ENCODE data around the gene MTRFR. TPM values are rescaled to one million over a fixed set of nuclear protein-coding genes. Genes with fewer than 3 reads are reported as not detected.
"Not testable (repeated sequence)": the region's sequence is repeated elsewhere in the genome, so short reads cannot be mapped to it uniquely, and the experiment has no call there.

Gene MTRFR
- total and polyA plus RNA-seq, 2 donors (not counting 3 experiments of a cell fraction or from before 2014, with no cell fraction given), result 9.1 to 14.4 TPM

DNA sequence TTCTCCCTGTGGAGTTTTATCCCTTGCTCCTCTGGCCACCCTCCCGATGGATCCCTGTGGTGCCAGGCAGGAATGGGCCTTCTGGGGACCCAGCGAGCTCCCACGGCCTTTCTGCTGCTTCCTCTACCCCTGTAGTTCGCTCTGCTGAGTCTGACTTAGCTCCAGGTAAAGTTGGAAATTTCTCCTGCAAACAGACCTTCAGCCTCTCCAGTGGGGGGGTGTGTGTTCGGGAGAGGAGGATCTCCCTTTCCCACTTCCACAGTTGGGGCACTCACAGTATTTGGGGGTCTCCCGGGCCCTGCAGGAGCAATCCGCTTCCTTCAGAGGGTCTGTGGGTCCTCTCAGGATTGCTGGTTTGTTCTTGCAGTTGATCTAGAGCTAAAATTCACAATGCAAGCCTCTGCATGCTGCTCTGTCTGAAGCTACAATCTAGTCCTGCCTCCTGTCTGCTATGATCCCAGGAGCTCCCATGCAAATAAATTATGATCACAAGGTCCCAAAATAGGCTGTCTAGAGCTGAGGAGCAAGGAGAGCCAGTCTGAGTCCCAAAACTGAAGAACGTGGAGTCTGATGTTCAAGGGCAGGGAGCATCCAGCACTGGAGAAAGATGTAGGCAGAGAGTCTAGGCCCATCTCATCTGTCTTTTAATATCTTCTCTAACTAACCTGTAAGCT lies 18.3 kb downstream of the MTRFR start:
- Histone ChIP-seq H3K9ac (replicated peaks; ENCODE audit: extremely low read depth, insufficient read depth, low read length) (no peak overlapping the region), H3K27me3 (ENCODE audit: control insufficient read depth in 2 of 2, insufficient read depth in 2 of 2, low read length in 2 of 2) (no peaks in the 10 kb centered on the region), H3K4me3 (replicated peaks in 1 of 3; ENCODE audit: insufficient read depth in 1 of 3, low read depth in 1 of 3, low read length in 3 of 3) (no peak overlapping the region), H3K9me1 (replicated peaks; ENCODE audit: control insufficient read depth, extremely low read depth, insufficient read depth, low read length) (no peaks in the 10 kb centered on the region), H3K4me1 (ENCODE audit: control insufficient read depth, extremely low read depth, insufficient read depth, low read length) (no peaks in the 10 kb centered on the region), H3K79me2 (ENCODE audit: control insufficient read depth, insufficient read depth, low read length) (peaks cover 35% of the 10 kb centered on the region), H3K27ac (ENCODE audit: insufficient read depth, low read depth, low read length) (no peak overlapping the region), H3K4me2 (ENCODE audit: insufficient read depth, low read length) (no peak overlapping the region), H2AFZ (ENCODE audit: low read depth, low read length) (no peak overlapping the region), H4K20me1 (replicated peaks; ENCODE audit: control insufficient read depth, extremely low read depth, insufficient read depth, low read length) (no peaks in the 10 kb centered on the region), H3K9me3 (replicated peaks; ENCODE audit: control insufficient read depth, insufficient read depth, low read length) (no peaks in the 10 kb centered on the region), H3K36me3 (ENCODE audit: control insufficient read depth in 2 of 2, extremely low read depth in 1 of 2, insufficient read depth in 2 of 2, low read length in 2 of 2) (peaks cover 11 to 13% of the 10 kb centered on the region in 2 experiments)
- TF ChIP-seq POLR2AphosphoS5 (IDR thresholded peaks at IDR 0.05; ENCODE audit: insufficient read depth, low read depth, low read length) (no peak), MAX (IDR thresholded peaks at IDR 0.05; ENCODE audit: insufficient read depth, insufficient read length) (no peak), POLR2A (IDR thresholded peaks at IDR 0.05; ENCODE audit: low read depth, low read length) (no peak), GATA2 (IDR thresholded peaks at IDR 0.05; ENCODE audit: insufficient read depth, insufficient read length, low read depth, low read length) (no peak), MYC (IDR thresholded peaks at IDR 0.05; ENCODE audit: low read depth, low read length) (no peak), FOS (IDR thresholded peaks at IDR 0.05; ENCODE audit: borderline replicate concordance, insufficient read depth, low read length) (no peak), JUN (IDR thresholded peaks at IDR 0.05; ENCODE audit: borderline replicate concordance, insufficient read depth, insufficient read length, low read depth) (no peak), EZH2 (IDR thresholded peaks at IDR 0.05; ENCODE audit: borderline replicate concordance, low read depth, low read length, severe bottlenecking) (no peak)
- TF ChIP-seq, protein P1, sequence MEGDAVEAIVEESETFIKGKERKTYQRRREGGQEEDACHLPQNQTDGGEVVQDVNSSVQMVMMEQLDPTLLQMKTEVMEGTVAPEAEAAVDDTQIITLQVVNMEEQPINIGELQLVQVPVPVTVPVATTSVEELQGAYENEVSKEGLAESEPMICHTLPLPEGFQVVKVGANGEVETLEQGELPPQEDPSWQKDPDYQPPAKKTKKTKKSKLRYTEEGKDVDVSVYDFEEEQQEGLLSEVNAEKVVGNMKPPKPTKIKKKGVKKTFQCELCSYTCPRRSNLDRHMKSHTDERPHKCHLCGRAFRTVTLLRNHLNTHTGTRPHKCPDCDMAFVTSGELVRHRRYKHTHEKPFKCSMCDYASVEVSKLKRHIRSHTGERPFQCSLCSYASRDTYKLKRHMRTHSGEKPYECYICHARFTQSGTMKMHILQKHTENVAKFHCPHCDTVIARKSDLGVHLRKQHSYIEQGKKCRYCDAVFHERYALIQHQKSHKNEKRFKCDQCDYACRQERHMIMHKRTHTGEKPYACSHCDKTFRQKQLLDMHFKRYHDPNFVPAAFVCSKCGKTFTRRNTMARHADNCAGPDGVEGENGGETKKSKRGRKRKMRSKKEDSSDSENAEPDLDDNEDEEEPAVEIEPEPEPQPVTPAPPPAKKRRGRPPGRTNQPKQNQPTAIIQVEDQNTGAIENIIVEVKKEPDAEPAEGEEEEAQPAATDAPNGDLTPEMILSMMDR (IDR thresholded peaks at IDR 0.05; ENCODE audit: extremely low read depth in 1 of 2, insufficient read depth in 1 of 2, low read depth in 1 of 2, low read length in 2 of 2), result no peak
- BruUV-seq (replicated peaks), result no TSS peak
- dilution Hi-C loops (cut with MboI; ENCODE audit: extremely low pct_ligation_motif_present, low sequenced_read_pairs), result no loop called here
- ChIA-PET CTCF (interaction anchor here (1.5 to 2.6 kb wide), 2 partner anchors 13 to 208 kb away, joined by 3 to 15 read pairs; no protein-coding TSS in a partner anchor), POLR2A (no interaction called here)
- no peak for DNase-seq (ENCODE audit: low read depth, low spot score)
- intact Hi-C loops (cut with micrococcal nuclease), result no loop called here
- no peak for FAIRE-seq

GRCh38 chr12:123252365-123252764 lies 19.1 kb downstream of the MTRFR start:
- H3K4me1 ChIP-seq (ENCODE audit: control insufficient read depth, extremely low read depth, insufficient read depth, low read length); H3K9me1 ChIP-seq (replicated peaks; ENCODE audit: control insufficient read depth, extremely low read depth, insufficient read depth, low read length); dilution Hi-C loops (cut with MboI; ENCODE audit: extremely low pct_ligation_motif_present, low sequenced_read_pairs); H3K9me3 ChIP-seq (replicated peaks; ENCODE audit: control insufficient read depth, insufficient read depth, low read length); FAIRE-seq; H2AFZ ChIP-seq (ENCODE audit: low read depth, low read length); POLR2A ChIA-PET; H3K27me3 ChIP-seq (ENCODE audit: control insufficient read depth in 2 of 2, insufficient read depth in 2 of 2, low read length in 2 of 2); H3K27ac ChIP-seq (ENCODE audit: insufficient read depth, low read depth, low read length); H4K20me1 ChIP-seq (replicated peaks; ENCODE audit: control insufficient read depth, extremely low read depth, insufficient read depth, low read length); BruUV-seq (replicated peaks); intact Hi-C loops (cut with micrococcal nuclease); H3K4me2 ChIP-seq (ENCODE audit: insufficient read depth, low read length); H3K9ac ChIP-seq (replicated peaks; ENCODE audit: extremely low read depth, insufficient read depth, low read length); H3K4me3 ChIP-seq (replicated peaks in 1 of 3; ENCODE audit: insufficient read depth in 1 of 3, low read depth in 1 of 3, low read length in 3 of 3): not testable (repeated sequence)
- H3K36me3 ChIP-seq (ENCODE audit: control insufficient read depth in 2 of 2, extremely low read depth in 1 of 2, insufficient read depth in 2 of 2, low read length in 2 of 2), result peaks cover 11 to 16% of the 10 kb centered on the region in 2 experiments
- peaks cover 31% of the 10 kb centered on the region for H3K79me2 ChIP-seq (ENCODE audit: control insufficient read depth, insufficient read depth, low read length)
- peak; percentile 53 for DNase-seq (ENCODE audit: low read depth, low spot score)
- CTCF ChIA-PET, result interaction anchor here (2.6 kb wide), 1 partner anchor 14 kb away, joined by 15 read pairs; no protein-coding TSS in a partner anchor
